ENCODE data around the gene PDE7B. TPM values are rescaled to one million over a fixed set of nuclear protein-coding genes. Genes with fewer than 3 reads are reported as not detected.

PDE7B gene
- total RNA-seq, 1 experiment from 2014 or later: not detected

GRCh38 chr6:135910790-135911618 is 59.5 kb downstream of the PDE7B start:
- Histone ChIP-seq H3K9me2 (replicated peaks; ENCODE audit: insufficient read depth, low read length) (no peaks in the 10 kb centered on the region), H3K4me2 (ENCODE audit: low read depth, low read length, poor library complexity, severe bottlenecking) (no peak overlapping the region), H3K9me3 (ENCODE audit: low read length) (no peaks in the 10 kb centered on the region), H3K36me3 (ENCODE audit: insufficient read depth, low read length) (no peaks in the 10 kb centered on the region), H3K27me3 (ENCODE audit: low read length) (no peaks in the 10 kb centered on the region), H3K4me3 (ENCODE audit: low read length) (no peak overlapping the region), H3K27ac (ENCODE audit: low read length) (no peak overlapping the region), H3K4me1 (ENCODE audit: low read length) (no peaks in the 10 kb centered on the region), H4K20me1 (ENCODE audit: insufficient read depth, low read depth, low read length) (no peaks in the 10 kb centered on the region), H3K9ac (ENCODE audit: low read length) (no peak overlapping the region), H3K79me2 (ENCODE audit: low read length) (no peaks in the 10 kb centered on the region), H2AFZ (ENCODE audit: low read length) (no peak overlapping the region)
- no peak for DNase-seq

GRCh38 chr6:135913785-135914184 is 62.3 kb downstream of the PDE7B start:
- H3K4me1 ChIP-seq (ENCODE audit: low read length): no peaks in the 10 kb centered on the region
- no peak overlapping the region for H2AFZ ChIP-seq (ENCODE audit: low read length)
- H3K27ac ChIP-seq (ENCODE audit: low read length): no peak overlapping the region
- no peaks in the 10 kb centered on the region for H3K79me2 ChIP-seq (ENCODE audit: low read length)
- H4K20me1 ChIP-seq (ENCODE audit: insufficient read depth, low read depth, low read length): no peaks in the 10 kb centered on the region
- no peaks in the 10 kb centered on the region for H3K9me3 ChIP-seq (ENCODE audit: low read length)
- no peaks in the 10 kb centered on the region for H3K27me3 ChIP-seq (ENCODE audit: low read length)
- no peak overlapping the region for H3K4me2 ChIP-seq (ENCODE audit: low read depth, low read length, poor library complexity, severe bottlenecking)
- no peaks in the 10 kb centered on the region for H3K9me2 ChIP-seq (replicated peaks; ENCODE audit: insufficient read depth, low read length)
- no peak for DNase-seq
- H3K9ac ChIP-seq (ENCODE audit: low read length): no peak overlapping the region
- no peak overlapping the region for H3K4me3 ChIP-seq (ENCODE audit: low read length)
- H3K36me3 ChIP-seq (ENCODE audit: insufficient read depth, low read length): no peaks in the 10 kb centered on the region

GRCh38 chr6:135919026-135919425 is 67.5 kb downstream of the PDE7B start:
- Histone ChIP-seq H3K9ac (ENCODE audit: low read length) (no peak overlapping the region), H2AFZ (ENCODE audit: low read length) (no peak overlapping the region), H3K4me1 (ENCODE audit: low read length) (no peaks in the 10 kb centered on the region), H3K27me3 (ENCODE audit: low read length) (no peaks in the 10 kb centered on the region), H3K4me2 (ENCODE audit: low read depth, low read length, poor library complexity, severe bottlenecking) (no peak overlapping the region), H3K79me2 (ENCODE audit: low read length) (no peaks in the 10 kb centered on the region), H3K36me3 (ENCODE audit: insufficient read depth, low read length) (no peaks in the 10 kb centered on the region), H3K9me3 (ENCODE audit: low read length) (no peaks in the 10 kb centered on the region), H3K4me3 (ENCODE audit: low read length) (no peak overlapping the region), H3K9me2 (replicated peaks; ENCODE audit: insufficient read depth, low read length) (no peaks in the 10 kb centered on the region), H3K27ac (ENCODE audit: low read length) (no peak overlapping the region), H4K20me1 (ENCODE audit: insufficient read depth, low read depth, low read length) (no peaks in the 10 kb centered on the region)
- DNase-seq: no peak

- Histone ChIP-seq H3K4me2 (ENCODE audit: low read depth, low read length, poor library complexity, severe bottlenecking) (no peak overlapping the region), H3K4me1 (ENCODE audit: low read length) (no peaks in the 10 kb centered on the region), H3K9me2 (replicated peaks; ENCODE audit: insufficient read depth, low read length) (no peaks in the 10 kb centered on the region), H3K79me2 (ENCODE audit: low read length) (no peaks in the 10 kb centered on the region), H3K27ac (ENCODE audit: low read length) (no peak overlapping the region), H3K36me3 (ENCODE audit: insufficient read depth, low read length) (no peaks in the 10 kb centered on the region), H3K9ac (ENCODE audit: low read length) (no peak overlapping the region), H4K20me1 (ENCODE audit: insufficient read depth, low read depth, low read length) (no peaks in the 10 kb centered on the region), H3K4me3 (ENCODE audit: low read length) (no peak overlapping the region), H3K9me3 (ENCODE audit: low read length) (no peaks in the 10 kb centered on the region), H2AFZ (ENCODE audit: low read length) (no peak overlapping the region), H3K27me3 (ENCODE audit: low read length) (no peaks in the 10 kb centered on the region)
- no peak for DNase-seq
Measured at GRCh38 chr6:135920689-135921088, 69.2 kb downstream of the PDE7B start.

GRCh38 chr6:135921188-135921587 is 69.7 kb downstream of the PDE7B start:
- H3K36me3 ChIP-seq (ENCODE audit: insufficient read depth, low read length): no peaks in the 10 kb centered on the region
- no peaks in the 10 kb centered on the region for H3K79me2 ChIP-seq (ENCODE audit: low read length)
- H3K9ac ChIP-seq (ENCODE audit: low read length): no peak overlapping the region
- no peak for DNase-seq
- no peaks in the 10 kb centered on the region for H3K9me3 ChIP-seq (ENCODE audit: low read length)
- no peaks in the 10 kb centered on the region for H3K9me2 ChIP-seq (replicated peaks; ENCODE audit: insufficient read depth, low read length)
- H3K27ac ChIP-seq (ENCODE audit: low read length): no peak overlapping the region
- H4K20me1 ChIP-seq (ENCODE audit: insufficient read depth, low read depth, low read length): no peaks in the 10 kb centered on the region
- H2AFZ ChIP-seq (ENCODE audit: low read length): no peak overlapping the region
- H3K4me3 ChIP-seq (ENCODE audit: low read length): no peak overlapping the region
- H3K4me1 ChIP-seq (ENCODE audit: low read length): no peaks in the 10 kb centered on the region
- no peaks in the 10 kb centered on the region for H3K27me3 ChIP-seq (ENCODE audit: low read length)
- no peak overlapping the region for H3K4me2 ChIP-seq (ENCODE audit: low read depth, low read length, poor library complexity, severe bottlenecking)

- Histone ChIP-seq H3K9ac (ENCODE audit: low read length) (no peak overlapping the region), H3K36me3 (ENCODE audit: insufficient read depth, low read length) (no peaks in the 10 kb centered on the region), H3K9me3 (ENCODE audit: low read length) (no peaks in the 10 kb centered on the region), H3K4me1 (ENCODE audit: low read length) (no peaks in the 10 kb centered on the region), H3K27me3 (ENCODE audit: low read length) (no peaks in the 10 kb centered on the region), H3K79me2 (ENCODE audit: low read length) (no peaks in the 10 kb centered on the region), H2AFZ (ENCODE audit: low read length) (no peak overlapping the region), H3K4me2 (ENCODE audit: low read depth, low read length, poor library complexity, severe bottlenecking) (no peak overlapping the region), H4K20me1 (ENCODE audit: insufficient read depth, low read depth, low read length) (no peaks in the 10 kb centered on the region), H3K9me2 (replicated peaks; ENCODE audit: insufficient read depth, low read length) (no peaks in the 10 kb centered on the region), H3K27ac (ENCODE audit: low read length) (no peak overlapping the region), H3K4me3 (ENCODE audit: low read length) (no peak overlapping the region)
- DNase-seq: no peak
Measured at GRCh38 chr6:135922174-135922573, 70.7 kb downstream of the PDE7B start.

- Histone ChIP-seq H3K4me1 (ENCODE audit: low read length) (no peaks in the 10 kb centered on the region), H3K9me2 (replicated peaks; ENCODE audit: insufficient read depth, low read length) (no peaks in the 10 kb centered on the region), H3K9me3 (ENCODE audit: low read length) (no peaks in the 10 kb centered on the region), H2AFZ (ENCODE audit: low read length) (no peak overlapping the region), H3K9ac (ENCODE audit: low read length) (no peak overlapping the region), H3K36me3 (ENCODE audit: insufficient read depth, low read length) (no peaks in the 10 kb centered on the region), H3K27me3 (ENCODE audit: low read length) (no peaks in the 10 kb centered on the region), H3K4me2 (ENCODE audit: low read depth, low read length, poor library complexity, severe bottlenecking) (no peak overlapping the region), H4K20me1 (ENCODE audit: insufficient read depth, low read depth, low read length) (no peaks in the 10 kb centered on the region), H3K79me2 (ENCODE audit: low read length) (no peaks in the 10 kb centered on the region), H3K4me3 (ENCODE audit: low read length) (no peak overlapping the region), H3K27ac (ENCODE audit: low read length) (no peak overlapping the region)
- no peak for DNase-seq
Measured at GRCh38 chr6:135922746-135923145, 71.2 kb downstream of the PDE7B start.

GRCh38 chr6:135932651-135933050 is 81.2 kb downstream of the PDE7B start:
- Histone ChIP-seq H3K4me2 (ENCODE audit: low read depth, low read length, poor library complexity, severe bottlenecking) (no peak overlapping the region), H3K79me2 (ENCODE audit: low read length) (no peaks in the 10 kb centered on the region), H4K20me1 (ENCODE audit: insufficient read depth, low read depth, low read length) (no peaks in the 10 kb centered on the region), H3K27me3 (ENCODE audit: low read length) (no peaks in the 10 kb centered on the region), H3K27ac (ENCODE audit: low read length) (no peak overlapping the region), H3K4me1 (ENCODE audit: low read length) (no peaks in the 10 kb centered on the region), H3K9me2 (replicated peaks; ENCODE audit: insufficient read depth, low read length) (no peaks in the 10 kb centered on the region), H3K4me3 (ENCODE audit: low read length) (no peak overlapping the region), H2AFZ (ENCODE audit: low read length) (no peak overlapping the region), H3K9me3 (ENCODE audit: low read length) (no peaks in the 10 kb centered on the region), H3K9ac (ENCODE audit: low read length) (no peak overlapping the region), H3K36me3 (ENCODE audit: insufficient read depth, low read length) (no peaks in the 10 kb centered on the region)
- DNase-seq: no peak

All from Karpas-422 (cell line).